Gastrocnemius medialis (tissue), 4 donors: Measurements from ENCODE around the gene RPL28. TPM values are rescaled to one million over a fixed set of nuclear protein-coding genes. Genes with fewer than 3 reads are reported as not detected.

ENCODE experiments used
- ATAC-seq, 2 donors: fragments of 150-250 bp; one replicate each; pipeline ENCODE4 v1.9.1; 2016
- DNase-seq, 2 donors: peaks; one replicate each; pipeline ENCODE4 v3.0.0-alpha.2; 2019
- H3K27ac ChIP-seq, 4 donors: fragments of 200-600 bp; sonication (generic); 1 replicate in 1 of 4; 2 replicates in 3 of 4; pipeline ENCODE4 v1.5.1; 2016 to 2018; ENCODE audit warnings: mild to moderate bottlenecking in 2 of 4, moderate library complexity in 1 of 4
- H3K27me3 ChIP-seq, 3 donors: fragments of 200-600 bp; sonication (generic) in 2 of 3; 1 replicate in 1 of 3; 2 replicates in 2 of 3; pipeline versions ENCODE4 v1.5.1 to v1.6.0; 2016 to 2019; ENCODE audit warnings: mild to moderate bottlenecking in 1 of 3, moderate library complexity in 1 of 3
- H3K36me3 ChIP-seq, 2 donors: fragments of 200-600 bp; sonication (generic) in 1 of 2; one replicate each; pipeline ENCODE4 v1.5.1; 2017 to 2018
- H3K4me1 ChIP-seq, 2 donors: fragments of 200-600 bp; sonication (generic) in 1 of 2; one replicate each; pipeline ENCODE4 v1.5.1; 2016 to 2017; ENCODE audit warnings: mild to moderate bottlenecking in 2 of 2
- H3K4me3 ChIP-seq, 4 donors: fragments of 200-600 bp; sonication (generic) in 3 of 4; 1 replicate in 1 of 4; 2 replicates in 3 of 4; pipeline ENCODE4 v1.5.1; 2016 to 2019; ENCODE audit warnings: mild to moderate bottlenecking in 2 of 4
- H3K9me3 ChIP-seq, 3 donors: fragments of 200-600 bp; sonication (generic) in 2 of 3; 1 replicate in 1 of 3; 2 replicates in 2 of 3; pipeline ENCODE4 v1.5.1; 2016 to 2019
- POLR2A ChIP-seq, 2 donors: fragments of 450-650 bp; IDR thresholded peaks; one replicate each; pipeline ENCODE4 v1.6.1; 2017; ENCODE audit warnings: antibody characterized with exemption in 2 of 2, mild to moderate bottlenecking in 2 of 2, moderate library complexity in 2 of 2
- in situ Hi-C, 4 donors: fragments of 200-750 bp; cut with MboI; loops; one replicate each; pipeline versions ENCODE4 v1.15.0 to v1.8.0; 2017; ENCODE audit warnings: low sequenced_read_pairs in 4 of 4
- intact Hi-C: fragments of 100-400 bp; cut with DNase I; formaldehyde crosslinking; loops from one replicate; pipeline ENCODE4 v1.15.1; 2023; ENCODE audit warnings: low total_unique reads
- total RNA-seq, 4 donors: library from RNA; depleted of rRNA; stranded (reverse); fragments of >200 nt; gene quantifications; one replicate each; pipeline versions ENCODE4 v1.1.0 to v1.2.3, GENCODE V29; 2016
- TF ChIP-seq, protein P1 (sequence below), 5 experiments: fragments of 450-650 bp in 3 of 5; fragments of 200-600 bp in 2 of 5; sonication (generic) in 2 of 5; IDR thresholded peaks in 4 of 5; conservative IDR thresholded peaks in 1 of 5; 1 replicate in 4 of 5; 2 replicates in 1 of 5; pipeline ENCODE4 v1.5.1; 2016 to 2019; ENCODE audit warnings: antibody characterized with exemption in 5 of 5, mild to moderate bottlenecking in 3 of 5, moderate library complexity in 3 of 5

Gene RPL28
- total RNA-seq: 100 to 1,000 TPM; 123 to 278 (median 206) TPM

DNA sequence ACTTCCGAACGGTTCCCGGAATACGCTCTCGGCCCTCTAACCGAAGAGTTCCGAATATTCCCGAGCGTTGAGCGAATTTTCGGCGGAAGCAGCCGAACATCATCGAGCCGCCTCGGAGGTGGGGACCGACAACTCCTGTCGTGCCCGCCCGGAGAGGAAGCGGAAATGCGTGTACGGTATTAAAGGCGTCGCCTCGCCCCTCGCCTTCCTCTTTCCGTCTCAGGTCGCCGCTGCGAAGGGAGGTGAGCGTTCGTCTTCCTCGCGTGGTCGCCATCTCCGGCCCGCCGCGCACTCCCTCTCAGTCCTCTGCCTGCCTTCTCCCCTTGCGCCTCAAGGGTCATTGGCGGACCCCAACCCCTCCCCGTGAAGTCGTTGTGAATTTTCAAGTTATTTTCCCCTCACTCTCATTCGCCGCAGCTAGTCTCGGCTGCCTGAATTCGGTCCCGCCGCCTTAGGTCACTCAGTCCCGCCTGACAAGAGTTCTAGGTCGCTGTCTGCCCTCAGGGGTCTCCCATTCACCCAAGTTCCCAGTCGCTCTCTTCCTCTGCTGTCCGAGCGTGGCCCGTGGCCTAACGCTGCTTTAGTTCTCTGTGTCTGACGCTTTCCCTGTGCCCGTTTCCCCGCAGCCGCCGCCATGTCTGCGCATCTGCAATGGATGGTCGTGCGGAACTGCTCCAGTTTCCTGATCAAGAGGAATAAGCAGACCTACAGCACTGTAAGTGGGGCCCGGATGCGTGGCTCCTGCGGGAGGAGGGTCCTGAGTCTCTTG, at the start of gene RPL28:
Gene RPL28 (plus strand): TSS at position 209 of the 769 bp plus-strand sequence. CDS start 426 bp downstream, at position 635.
- intact Hi-C loops (loop anchor here (1.0 to 10.0 kb wide), 8 partner anchors 21 to 271 kb away; partner anchors contain the start of genes ISOC2, KMT5C, PPP1R12C and PPP6R1), in situ Hi-C loops (no loop called here)
- Histone ChIP-seq H3K36me3 (peaks cover 0 to 28% of the 10 kb centered on the region in 2 donors), H3K9me3 (no peaks in the 10 kb centered on the region), H3K27me3 (no peaks in the 10 kb centered on the region), H3K4me1 (peaks cover 25 to 40% of the 10 kb centered on the region in 2 donors), H3K27ac (peak within 1 kb of the TSS; percentile 90 to 98 (median 93)), H3K4me3 (peak within 1 kb of the TSS; percentile 84 to 96 (median 88))
- ATAC-seq (peak; percentile 80 to 89), DNase-seq (peak; percentile 98)
- TF ChIP-seq, protein P1, sequence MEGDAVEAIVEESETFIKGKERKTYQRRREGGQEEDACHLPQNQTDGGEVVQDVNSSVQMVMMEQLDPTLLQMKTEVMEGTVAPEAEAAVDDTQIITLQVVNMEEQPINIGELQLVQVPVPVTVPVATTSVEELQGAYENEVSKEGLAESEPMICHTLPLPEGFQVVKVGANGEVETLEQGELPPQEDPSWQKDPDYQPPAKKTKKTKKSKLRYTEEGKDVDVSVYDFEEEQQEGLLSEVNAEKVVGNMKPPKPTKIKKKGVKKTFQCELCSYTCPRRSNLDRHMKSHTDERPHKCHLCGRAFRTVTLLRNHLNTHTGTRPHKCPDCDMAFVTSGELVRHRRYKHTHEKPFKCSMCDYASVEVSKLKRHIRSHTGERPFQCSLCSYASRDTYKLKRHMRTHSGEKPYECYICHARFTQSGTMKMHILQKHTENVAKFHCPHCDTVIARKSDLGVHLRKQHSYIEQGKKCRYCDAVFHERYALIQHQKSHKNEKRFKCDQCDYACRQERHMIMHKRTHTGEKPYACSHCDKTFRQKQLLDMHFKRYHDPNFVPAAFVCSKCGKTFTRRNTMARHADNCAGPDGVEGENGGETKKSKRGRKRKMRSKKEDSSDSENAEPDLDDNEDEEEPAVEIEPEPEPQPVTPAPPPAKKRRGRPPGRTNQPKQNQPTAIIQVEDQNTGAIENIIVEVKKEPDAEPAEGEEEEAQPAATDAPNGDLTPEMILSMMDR (IDR thresholded peaks at IDR 0.05 in 4 of 5, conservative IDR thresholded peaks at IDR 0.05 in 1 of 5): no peak
- peak; percentile 95 to 97 for TF ChIP-seq POLR2A (IDR thresholded peaks at IDR 0.05)

DNA sequence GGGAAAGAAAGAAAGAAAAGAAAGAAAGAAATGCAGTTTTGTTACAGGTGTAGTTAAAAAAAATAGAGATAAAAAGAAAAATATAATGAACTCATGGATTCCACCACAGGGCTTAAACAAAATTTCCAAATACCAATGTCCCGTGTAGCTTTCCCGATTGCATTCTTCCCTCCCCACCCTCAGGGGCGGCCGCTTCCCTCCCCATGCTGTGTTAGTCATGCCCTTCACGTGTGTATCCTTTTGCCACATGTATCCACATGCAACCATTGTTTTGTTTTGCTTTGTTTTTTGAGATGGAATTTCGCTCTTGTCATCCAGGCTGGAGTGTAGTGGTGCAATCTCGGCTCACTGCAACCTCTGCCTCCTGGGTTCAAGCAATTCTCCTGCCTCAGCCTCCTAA, 49.6 kb upstream of the RPL28 start:
- intact Hi-C loops: no loop called here
- H3K27me3 ChIP-seq: peaks cover 3 to 16% (median 14%) of the 10 kb centered on the region in 3 donors
- peaks cover 12 to 15% of the 10 kb centered on the region in 2 donors for H3K4me1 ChIP-seq
- ATAC-seq (no peak), DNase-seq (no peak)
- TF ChIP-seq, protein P1 (IDR thresholded peaks at IDR 0.05 in 4 of 5, conservative IDR thresholded peaks at IDR 0.05 in 1 of 5): no peak
- no peak for TF ChIP-seq POLR2A (IDR thresholded peaks at IDR 0.05)
- no peak overlapping the region for H3K4me3 ChIP-seq
- H3K36me3 ChIP-seq: no peaks in the 10 kb centered on the region
- no peak overlapping the region for H3K27ac ChIP-seq
- H3K9me3 ChIP-seq: no peaks in the 10 kb centered on the region
- in situ Hi-C loops: no loop called here

DNA sequence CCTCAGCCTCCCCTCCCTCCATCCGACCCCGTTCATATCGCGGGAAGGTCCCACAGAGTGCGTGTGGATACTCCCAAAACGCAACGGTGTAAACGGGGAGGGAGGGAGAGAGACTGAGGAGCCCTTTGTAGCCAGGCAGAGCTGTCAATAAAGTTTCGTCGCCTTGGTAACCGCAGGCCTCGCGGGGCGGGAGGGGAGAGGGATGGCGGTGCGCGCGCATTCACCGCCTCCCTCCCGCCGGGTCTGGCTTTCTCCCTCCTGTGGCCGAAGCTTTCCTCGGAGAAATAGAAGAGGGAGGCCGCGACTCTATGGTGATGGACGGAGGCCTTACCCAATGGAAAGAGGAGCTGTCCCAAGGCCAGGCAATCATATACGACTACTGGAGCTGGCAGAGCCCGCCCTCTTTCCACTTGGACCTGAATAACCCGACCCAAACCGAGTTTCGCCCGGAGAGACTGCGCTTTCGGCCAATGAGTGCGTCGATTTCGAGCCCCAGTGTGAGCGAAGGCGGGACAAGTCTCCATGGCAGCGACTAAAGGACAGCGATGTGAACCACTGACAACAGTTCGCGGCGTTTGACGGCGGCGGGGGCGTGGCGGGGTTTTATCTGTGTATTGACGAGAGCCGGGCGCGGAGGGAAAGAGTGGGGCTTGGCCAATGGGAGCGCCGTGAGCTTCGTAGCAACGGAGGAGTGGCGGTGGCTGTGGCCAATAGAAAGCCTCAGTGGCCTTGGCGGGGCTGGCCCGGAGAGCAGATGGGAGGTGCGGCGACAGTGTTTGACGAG, 46.4 kb upstream of the RPL28 start, which contains the start of gene KMT5C:
Gene KMT5C (plus strand): TSS at position 772 of the 784 bp plus-strand sequence. CDS start 2,061 bp downstream, outside the sequence.
- Histone ChIP-seq H3K27ac (peak within 1 kb of the TSS; percentile 83 to 97 (median 91)), H3K9me3 (no peaks in the 10 kb centered on the region), H3K36me3 (peaks cover 0 to 18% of the 10 kb centered on the region in 2 donors), H3K27me3 (peaks cover 0 to 10% (median 7%) of the 10 kb centered on the region in 3 donors), H3K4me1 (peaks cover 12 to 22% of the 10 kb centered on the region in 2 donors), H3K4me3 (peak within 1 kb of the TSS; percentile 65 to 82 (median 75))
- in situ Hi-C loops (no loop called here), intact Hi-C loops (loop anchor here (1.0 to 2.0 kb wide), 7 partner anchors 38 to 890 kb away; partner anchors contain the start of genes ISOC2, LENG8, PPP6R1 and RPL28)
- ATAC-seq (peak; percentile 94 to 95), DNase-seq (peak; percentile 100)
- TF ChIP-seq POLR2A (IDR thresholded peaks at IDR 0.05): peak in 1 of 2 donors; percentile 85
- TF ChIP-seq, protein P1 (IDR thresholded peaks at IDR 0.05 in 4 of 5, conservative IDR thresholded peaks at IDR 0.05 in 1 of 5): peak in 4 of 5 experiments; percentile 38 to 65 (median 52)

DNA sequence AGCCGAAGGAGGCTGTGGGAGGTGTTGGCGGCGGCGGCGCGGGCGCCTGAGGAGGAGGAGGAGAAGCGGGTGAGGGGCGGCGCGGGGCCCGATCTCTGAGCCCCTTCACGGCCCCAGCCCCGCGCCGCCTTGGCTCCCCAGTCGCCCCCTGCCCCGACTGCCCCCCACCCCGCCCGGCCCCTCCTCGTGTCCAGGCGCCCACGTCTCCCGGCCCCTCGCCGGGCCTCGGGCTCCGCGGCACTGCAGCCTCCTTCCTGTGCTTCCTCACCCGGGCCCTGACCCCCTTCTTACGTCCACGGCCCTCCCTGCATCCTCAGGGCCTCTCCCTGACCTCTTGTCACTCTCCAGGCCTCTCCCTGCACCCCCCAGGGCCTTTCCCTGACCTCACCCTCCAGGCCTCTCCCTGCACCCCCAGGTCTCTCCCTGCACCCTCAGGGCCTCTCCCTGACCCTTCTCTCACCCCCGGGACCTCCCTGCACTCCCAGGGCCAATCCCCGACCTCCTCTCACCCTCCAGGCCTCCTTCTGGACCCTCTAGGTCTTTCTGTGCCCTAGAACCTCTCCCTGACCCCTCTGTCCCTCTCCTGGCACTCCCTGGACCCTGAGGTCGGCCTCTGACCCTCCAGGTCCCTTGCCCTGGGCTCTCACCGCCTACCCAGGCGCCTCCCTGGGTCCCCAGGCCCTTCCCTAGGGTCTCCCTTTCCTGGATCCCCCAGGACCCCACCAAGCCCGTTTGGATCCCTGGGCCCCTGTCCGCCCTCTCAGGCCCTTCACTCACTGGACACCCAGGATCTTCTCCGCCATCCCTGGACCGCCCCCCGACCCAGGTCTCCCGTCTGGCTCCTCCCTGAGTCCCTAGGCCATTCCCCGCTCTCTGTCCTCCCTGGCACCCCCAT, 45.6 kb upstream of the RPL28 start:
- peaks cover 0 to 7% (median 0%) of the 10 kb centered on the region in 3 donors for H3K27me3 ChIP-seq
- intact Hi-C loops: loop anchor here (1.0 to 2.0 kb wide), 7 partner anchors 39 to 891 kb away; partner anchors contain the start of genes ISOC2, LENG8, PPP6R1 and RPL28
- no peak for ATAC-seq

More for the DNA sequence above, 45.6 kb upstream of the RPL28 start:
- in situ Hi-C loops: no loop called here
- Histone ChIP-seq H3K4me3 (peak overlapping the region; percentile 65 to 75 (median 74)), H3K27ac (peak overlapping the region; percentile 83 to 95 (median 88)), H3K4me1 (peaks cover 12 to 22% of the 10 kb centered on the region in 2 donors), H3K9me3 (no peaks in the 10 kb centered on the region), H3K36me3 (peaks cover 0 to 18% of the 10 kb centered on the region in 2 donors)
- no peak for DNase-seq
- peak in 1 of 2 donors; percentile 79 for TF ChIP-seq POLR2A (IDR thresholded peaks at IDR 0.05)
- TF ChIP-seq, protein P1 (IDR thresholded peaks at IDR 0.05 in 4 of 5, conservative IDR thresholded peaks at IDR 0.05 in 1 of 5): no peak
